Left renal pelvis (tissue), 4 donors: Measurements from ENCODE around the gene HMGA1. TPM values are rescaled to one million over a fixed set of nuclear protein-coding genes. Genes with fewer than 3 reads are reported as not detected.

Experiments
- DNase-seq, 4 donors: peaks; one replicate each; pipeline ENCODE4 v3.0.0-alpha.2; 2013; ENCODE audit warnings: low read depth in 4 of 4, low spot score in 3 of 4
- polyA plus RNA-seq, 4 donors: library from polyadenylated mRNA; unstranded; fragments of 120-200 nt; gene quantifications; one replicate each; pipeline ENCODE4 v1.2.1, GENCODE V29; 2013; ENCODE audit not compliant: insufficient read length in 4 of 4

The HMGA1 gene
- polyA plus RNA-seq, 4 donors, result 27.1 to 154 (median 113) TPM

DNA sequence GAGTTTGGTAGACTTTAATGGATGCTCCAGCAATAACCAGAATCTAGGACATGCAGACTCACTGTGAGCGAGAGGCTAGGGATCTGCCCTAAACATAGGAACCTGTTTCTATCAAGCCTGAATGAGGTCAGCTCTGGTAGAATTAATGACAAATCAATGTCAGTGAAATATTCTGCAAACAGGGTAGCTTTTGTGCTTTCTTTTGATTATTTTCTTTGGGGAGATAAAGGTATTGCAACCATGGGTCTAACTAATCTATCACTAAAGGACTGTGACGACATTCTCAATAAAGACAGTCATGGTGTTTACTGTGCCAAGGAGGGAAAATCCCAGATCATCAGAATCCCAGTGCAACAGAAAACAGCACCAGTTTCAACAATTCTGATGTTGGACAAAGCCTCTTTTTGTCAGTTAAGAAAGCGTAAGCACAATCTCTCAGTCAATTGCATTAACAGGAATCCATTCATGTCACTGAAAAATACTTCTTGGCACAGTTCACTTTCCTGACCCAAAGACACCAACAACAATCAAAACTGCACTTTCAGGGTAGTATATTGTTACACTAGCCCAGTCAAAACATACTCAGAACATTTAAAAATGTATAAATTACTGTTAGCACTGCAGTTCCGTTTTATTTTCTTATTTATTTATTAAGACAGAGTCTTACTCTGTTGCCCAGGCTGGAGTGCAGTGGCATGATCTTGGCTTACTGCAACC, 48.9 kb downstream of the HMGA1 start:
- DNase-seq, result no peak

- DNase-seq, result no peak
Measured at GRCh38 chr6:34288581-34288980, 51.9 kb downstream of the HMGA1 start.

DNA sequence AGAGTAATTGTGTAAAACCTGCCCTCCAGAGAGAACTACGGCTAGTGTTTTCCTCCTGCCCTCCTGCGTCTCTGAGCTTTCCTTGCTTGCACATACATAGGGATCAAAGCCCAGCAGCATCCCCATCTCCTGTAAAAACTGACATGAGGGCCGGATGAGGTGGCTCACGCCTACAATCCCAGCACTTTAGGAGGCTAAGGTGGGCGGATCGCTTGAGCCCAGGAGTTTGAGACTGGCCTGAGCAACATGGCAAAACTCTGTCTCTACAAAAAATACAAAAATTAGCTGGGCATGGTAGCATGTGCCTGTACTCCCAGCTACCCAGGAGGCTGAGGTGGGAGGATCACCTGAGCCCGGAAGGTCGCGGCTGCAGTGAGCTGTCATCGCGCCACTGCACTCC, 52.5 kb downstream of the HMGA1 start:
- DNase-seq, result no peak

- no peak for DNase-seq
Measured at GRCh38 chr6:34292954-34293353, 56.3 kb downstream of the HMGA1 start.

DNA sequence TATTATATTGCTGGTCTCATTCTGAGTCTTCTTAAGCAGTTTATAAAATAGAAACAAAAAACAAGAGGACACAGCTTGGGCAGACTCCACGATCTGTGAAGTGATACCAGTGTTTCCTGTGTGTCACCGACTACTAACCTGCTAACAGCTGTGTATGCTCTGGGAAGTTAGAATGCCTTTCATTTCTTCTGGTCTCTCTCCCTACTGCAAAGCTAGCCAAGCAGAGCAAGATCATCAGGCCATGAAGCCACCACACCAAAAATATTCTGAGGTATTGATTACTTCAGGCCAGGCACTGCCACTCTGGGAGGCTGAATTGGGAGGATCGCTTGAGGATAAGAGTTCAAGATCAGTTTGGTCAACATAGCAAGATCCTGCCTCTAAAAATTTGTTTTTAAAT, 59.0 kb downstream of the HMGA1 start:
- DNase-seq, result no peak

Other genes starting within 250 kb of the HMGA1 start
- under 1 TPM; 0.47 to 0.61 (median 0.50) TPM for gene GRM4, start 90.8 kb upstream of the HMGA1 start, polyA plus RNA-seq
- gene SMIM29, start 12.1 kb downstream of the HMGA1 start, polyA plus RNA-seq, result 10 to 100 TPM in 3 of 4 donors, 1 to 10 TPM in 1; 9.6 to 14.1 (median 13.0) TPM
- 10 to 100 TPM; 15.3 to 24.7 (median 19.3) TPM for gene NUDT3, start 155.8 kb downstream of the HMGA1 start, polyA plus RNA-seq
- gene RPS10, start 189.2 kb downstream of the HMGA1 start, polyA plus RNA-seq, result 1,000 to 10,000 TPM; 1,176 to 1,427 (median 1,217) TPM
- gene PACSIN1, start 229.2 kb downstream of the HMGA1 start, polyA plus RNA-seq, result under 1 TPM; 0.59 to 0.89 (median 0.71) TPM